GM23338 (cell line): ENCODE measurements around the gene GRN. TPM values are rescaled to one million over a fixed set of nuclear protein-coding genes. Genes with fewer than 3 reads are reported as not detected.
A peak's percentile ranks its signal among the peaks of the same experiment; 100 is the strongest.

ENCODE experiments used
- ATAC-seq: fragments of 200-7000 bp; cut with Tn5 transposase; 3 replicates; pipeline ENCODE4 v1.9.1; 2020
- DNase-seq: peaks from one replicate; pipeline ENCODE4 v3.0.0-alpha.2; 2015; ENCODE audit warnings: low spot score
- H2AFZ ChIP-seq: fragments of 200-600 bp; sonication (generic); 2 replicates; pipeline ENCODE4 v1.8.0; 2016; ENCODE audit warnings: antibody characterized with exemption, mild to moderate bottlenecking, moderate library complexity
- H3F3A ChIP-seq: fragments of 200-600 bp; sonication (generic); replicated peaks from 2 replicates; pipeline ENCODE4 v1.8.0; 2017; ENCODE audit warnings: antibody characterized with exemption, mixed run types, low read depth
- H3K27ac ChIP-seq: fragments of 200-600 bp; sonication (generic); 2 replicates; pipeline ENCODE4 v1.6.1; 2016; ENCODE audit warnings: low read depth
- H3K27me3 ChIP-seq: fragments of 200-600 bp; sonication (generic); 2 replicates; pipeline ENCODE4 v1.8.0; 2016; ENCODE audit warnings: mild to moderate bottlenecking, mixed run types, moderate library complexity; ENCODE audit not compliant: insufficient read depth
- H3K36me3 ChIP-seq: fragments of 200-600 bp; sonication (generic); 2 replicates; pipeline ENCODE4 v1.8.0; 2016; ENCODE audit warnings: mild to moderate bottlenecking; ENCODE audit not compliant: insufficient read depth
- H3K4me1 ChIP-seq: fragments of 200-600 bp; sonication (generic); 2 replicates; pipeline ENCODE4 v1.8.0; 2016; ENCODE audit warnings: mild to moderate bottlenecking, moderate library complexity; ENCODE audit not compliant: insufficient read depth
- H3K4me2 ChIP-seq: fragments of 200-600 bp; sonication (generic); 2 replicates; pipeline ENCODE4 v1.7.1; 2017; ENCODE audit warnings: mixed run types
- H3K4me3 ChIP-seq: fragments of 200-600 bp; sonication (generic); 2 replicates; pipeline ENCODE4 v1.6.1; 2016; ENCODE audit warnings: mixed run types
- H3K79me2 ChIP-seq: fragments of 200-600 bp; sonication (generic); replicated peaks from 2 replicates; pipeline ENCODE4 v1.8.0; 2017; ENCODE audit warnings: mild to moderate bottlenecking; ENCODE audit not compliant: insufficient read depth
- H3K9me2 ChIP-seq: fragments of 200-600 bp; sonication (generic); 2 replicates; pipeline ENCODE4 v1.8.0; 2017; ENCODE audit not compliant: insufficient read depth
- H4K20me1 ChIP-seq: fragments of 200-600 bp; sonication (generic); replicated peaks from 2 replicates; pipeline ENCODE4 v1.8.0; 2017; ENCODE audit warnings: mild to moderate bottlenecking; ENCODE audit not compliant: insufficient read depth
- H3K27ac Mint-ChIP-seq: 2 replicates; pipeline ENCODE4 v1.8.0; 2020; ENCODE audit warnings: inconsistent platforms, mild to moderate bottlenecking, moderate library complexity, mixed read lengths
- H3K27me3 Mint-ChIP-seq: 3 replicates; pipeline ENCODE4 v1.8.0; 2022; ENCODE audit warnings: low read depth, mild to moderate bottlenecking, moderate library complexity, mixed read lengths, inconsistent platforms; ENCODE audit not compliant: insufficient read depth, poor library complexity
- H3K36me3 Mint-ChIP-seq: 3 replicates; pipeline ENCODE4 v1.8.0; 2021; ENCODE audit warnings: low read depth, mild to moderate bottlenecking, inconsistent platforms, moderate library complexity, mixed read lengths
- H3K4me1 Mint-ChIP-seq: 3 replicates; pipeline ENCODE4 v1.8.0; 2020; ENCODE audit warnings: mild to moderate bottlenecking, inconsistent platforms, mixed read lengths
- H3K4me3 Mint-ChIP-seq: 3 replicates; pipeline ENCODE4 v1.8.0; 2021; ENCODE audit warnings: moderate library complexity, mild to moderate bottlenecking, inconsistent platforms, mixed read lengths
- H3K9me3 Mint-ChIP-seq: 3 replicates; pipeline ENCODE4 v1.8.0; 2020; ENCODE audit warnings: moderate library complexity, mild to moderate bottlenecking, inconsistent platforms, mixed read lengths
- CREB1 ChIP-seq: fragments of 250-450 bp; sonication (Bioruptor Pico); IDR thresholded peaks from 2 replicates; pipeline ENCODE4 v1.5.0; 2020; ENCODE audit warnings: low read depth, mild to moderate bottlenecking, moderate library complexity
- CTCF ChIP-seq, 2 experiments: fragments of 200-600 bp in 1 of 2; sonication (generic) in 1 of 2; conservative IDR thresholded peaks; 2 replicates each; pipeline versions ENCODE4 v1.5.1 to v1.6.1; 2016 to 2017; ENCODE audit warnings: antibody characterized with exemption in 2 of 2, low read depth in 2 of 2, mild to moderate bottlenecking in 2 of 2, moderate library complexity in 1 of 2
- ETS1 ChIP-seq: IDR thresholded peaks from 2 replicates; pipeline ENCODE4 v1.6.1; 2016; ENCODE audit warnings: antibody characterized with exemption
- EZH2 ChIP-seq: fragments of 200-600 bp; sonication (generic); IDR thresholded peaks from one replicate; pipeline ENCODE4 v1.8.0; 2017; ENCODE audit warnings: antibody characterized with exemption, mild to moderate bottlenecking, low read depth; ENCODE audit not compliant: unreplicated experiment
- EZH2phosphoT487 ChIP-seq: fragments of 200-600 bp; sonication (generic); IDR thresholded peaks from one replicate; pipeline ENCODE4 v1.8.1; 2018; ENCODE audit warnings: antibody characterized with exemption; ENCODE audit not compliant: unreplicated experiment
- JUNB ChIP-seq: IDR thresholded peaks from one replicate; pipeline ENCODE4 v1.6.1; 2016; ENCODE audit warnings: antibody characterized with exemption; ENCODE audit not compliant: unreplicated experiment
- NANOG ChIP-seq: IDR thresholded peaks from 2 replicates; pipeline ENCODE4 v1.6.1; 2016; ENCODE audit warnings: antibody characterized with exemption, borderline replicate concordance
- POLR2AphosphoS5 ChIP-seq: IDR thresholded peaks from 2 replicates; pipeline ENCODE4 v1.6.1; 2016; ENCODE audit warnings: antibody characterized with exemption, low read depth
- STAT1 ChIP-seq: IDR thresholded peaks from one replicate; pipeline ENCODE4 v1.6.1; 2016; ENCODE audit warnings: antibody characterized with exemption; ENCODE audit not compliant: unreplicated experiment
- ZNF114 ChIP-seq: fragments of 250-450 bp; sonication (Bioruptor Pico); IDR thresholded peaks from 2 replicates; pipeline ENCODE4 v1.5.0; 2020; ENCODE audit warnings: mild to moderate bottlenecking, moderate library complexity
- ZNF331 ChIP-seq: fragments of 250-450 bp; sonication (Bioruptor Pico); IDR thresholded peaks from 2 replicates; pipeline ENCODE4 v1.5.0; 2020; ENCODE audit warnings: low read depth, mild to moderate bottlenecking, moderate library complexity
- polyA plus RNA-seq: library from polyadenylated mRNA; unstranded; fragments of >200 nt; fragmentation: Nextera tagmentation; extraction: Ambion mirVana; gene quantifications from 2 replicates; pipeline ENCODE4 v1.2.1, GENCODE V29; 2016
- total RNA-seq: library from RNA; depleted of rRNA; stranded (reverse); fragments of >200 nt; shearing (Covaris generic); gene quantifications from 2 replicates; pipeline ENCODE4 v1.2.3, GENCODE V29; 2014
- TF ChIP-seq, protein P1 (sequence below): fragments of 250-450 bp; sonication (Bioruptor Pico); IDR thresholded peaks from 2 replicates; pipeline ENCODE4 v1.5.0; 2020; ENCODE audit warnings: mild to moderate bottlenecking, moderate library complexity
- TF ChIP-seq, protein P2 (sequence below): IDR thresholded peaks from one replicate; pipeline ENCODE4 v1.6.1; 2018; ENCODE audit warnings: antibody characterized with exemption; ENCODE audit not compliant: unreplicated experiment

The GRN gene
- total and polyA plus RNA-seq, 2 experiments from 2014 or later: 101 to 216 TPM

DNA sequence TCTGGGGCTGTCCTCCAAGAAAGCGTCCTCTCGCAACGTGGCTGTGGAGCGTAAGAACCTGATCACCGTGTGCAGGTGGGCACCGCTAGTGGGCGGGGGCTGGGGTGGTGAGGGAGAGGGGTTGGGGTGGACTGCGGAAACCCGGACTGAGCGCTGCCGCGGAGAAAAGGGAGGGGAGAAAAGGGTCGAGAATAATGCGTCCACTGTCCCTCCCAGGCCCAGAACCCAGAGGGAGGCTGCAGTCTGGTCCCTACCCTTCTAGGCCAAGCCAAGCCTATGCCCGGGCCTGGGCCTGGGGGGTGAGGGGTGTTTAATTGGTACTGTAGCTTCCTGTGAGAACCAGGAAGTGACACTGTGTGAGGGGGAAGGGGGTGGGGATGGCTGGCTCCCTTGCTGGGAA is 36.2 kb upstream of the GRN start:
- DNase-seq (no peak), ATAC-seq (peak; percentile 0; the same call in 1 of the 3 replicates)
- Histone ChIP-seq H3F3A (peaks cover 12% of the 10 kb centered on the region; the same call in 1 of the 2 replicates), H2AFZ (peak overlapping the region; percentile 47; the same call in 1 of the 2 replicates), H3K4me2 (peak overlapping the region; percentile 96), H3K4me1 (peaks cover 18% of the 10 kb centered on the region; the same call in 1 of the 2 replicates), H3K27me3 (peaks cover 5% of the 10 kb centered on the region), H3K79me2 (no peaks in the 10 kb centered on the region), H3K27ac (no peak overlapping the region), H3K36me3 (no peaks in the 10 kb centered on the region), H3K9me2 (no peaks in the 10 kb centered on the region), H3K4me3 (peak overlapping the region; percentile 79), H4K20me1 (0 out of 2 replicates have a peak, but pooled peaks cover 3% of the 10 kb centered on the region)
- H3K36me3 Mint-ChIP-seq: no peaks in the 10 kb centered on the region
- peaks cover 28% of the 10 kb centered on the region for H3K27me3 Mint-ChIP-seq
- H3K27ac Mint-ChIP-seq: no peak overlapping the region
- peaks cover 45% of the 10 kb centered on the region for H3K4me1 Mint-ChIP-seq
- peak overlapping the region; percentile 69 for H3K4me3 Mint-ChIP-seq
- H3K9me3 Mint-ChIP-seq: no peaks in the 10 kb centered on the region; the same call in 2 of the 3 replicates
- TF ChIP-seq STAT1 (no peak), EZH2 (no peak), ZNF114 (CRISPR knock-in tag) (no peak), EZH2phosphoT487 (no peak), CTCF (conservative IDR thresholded peaks at IDR 0.05; ENCODE audit: low read depth in 2 of 2) (no peak), ZNF331 (CRISPR knock-in tag) (no peak), POLR2AphosphoS5 (no peak), CREB1 (no peak), JUNB (no peak), ETS1 (no peak), NANOG (no peak)
- TF ChIP-seq, protein P1, sequence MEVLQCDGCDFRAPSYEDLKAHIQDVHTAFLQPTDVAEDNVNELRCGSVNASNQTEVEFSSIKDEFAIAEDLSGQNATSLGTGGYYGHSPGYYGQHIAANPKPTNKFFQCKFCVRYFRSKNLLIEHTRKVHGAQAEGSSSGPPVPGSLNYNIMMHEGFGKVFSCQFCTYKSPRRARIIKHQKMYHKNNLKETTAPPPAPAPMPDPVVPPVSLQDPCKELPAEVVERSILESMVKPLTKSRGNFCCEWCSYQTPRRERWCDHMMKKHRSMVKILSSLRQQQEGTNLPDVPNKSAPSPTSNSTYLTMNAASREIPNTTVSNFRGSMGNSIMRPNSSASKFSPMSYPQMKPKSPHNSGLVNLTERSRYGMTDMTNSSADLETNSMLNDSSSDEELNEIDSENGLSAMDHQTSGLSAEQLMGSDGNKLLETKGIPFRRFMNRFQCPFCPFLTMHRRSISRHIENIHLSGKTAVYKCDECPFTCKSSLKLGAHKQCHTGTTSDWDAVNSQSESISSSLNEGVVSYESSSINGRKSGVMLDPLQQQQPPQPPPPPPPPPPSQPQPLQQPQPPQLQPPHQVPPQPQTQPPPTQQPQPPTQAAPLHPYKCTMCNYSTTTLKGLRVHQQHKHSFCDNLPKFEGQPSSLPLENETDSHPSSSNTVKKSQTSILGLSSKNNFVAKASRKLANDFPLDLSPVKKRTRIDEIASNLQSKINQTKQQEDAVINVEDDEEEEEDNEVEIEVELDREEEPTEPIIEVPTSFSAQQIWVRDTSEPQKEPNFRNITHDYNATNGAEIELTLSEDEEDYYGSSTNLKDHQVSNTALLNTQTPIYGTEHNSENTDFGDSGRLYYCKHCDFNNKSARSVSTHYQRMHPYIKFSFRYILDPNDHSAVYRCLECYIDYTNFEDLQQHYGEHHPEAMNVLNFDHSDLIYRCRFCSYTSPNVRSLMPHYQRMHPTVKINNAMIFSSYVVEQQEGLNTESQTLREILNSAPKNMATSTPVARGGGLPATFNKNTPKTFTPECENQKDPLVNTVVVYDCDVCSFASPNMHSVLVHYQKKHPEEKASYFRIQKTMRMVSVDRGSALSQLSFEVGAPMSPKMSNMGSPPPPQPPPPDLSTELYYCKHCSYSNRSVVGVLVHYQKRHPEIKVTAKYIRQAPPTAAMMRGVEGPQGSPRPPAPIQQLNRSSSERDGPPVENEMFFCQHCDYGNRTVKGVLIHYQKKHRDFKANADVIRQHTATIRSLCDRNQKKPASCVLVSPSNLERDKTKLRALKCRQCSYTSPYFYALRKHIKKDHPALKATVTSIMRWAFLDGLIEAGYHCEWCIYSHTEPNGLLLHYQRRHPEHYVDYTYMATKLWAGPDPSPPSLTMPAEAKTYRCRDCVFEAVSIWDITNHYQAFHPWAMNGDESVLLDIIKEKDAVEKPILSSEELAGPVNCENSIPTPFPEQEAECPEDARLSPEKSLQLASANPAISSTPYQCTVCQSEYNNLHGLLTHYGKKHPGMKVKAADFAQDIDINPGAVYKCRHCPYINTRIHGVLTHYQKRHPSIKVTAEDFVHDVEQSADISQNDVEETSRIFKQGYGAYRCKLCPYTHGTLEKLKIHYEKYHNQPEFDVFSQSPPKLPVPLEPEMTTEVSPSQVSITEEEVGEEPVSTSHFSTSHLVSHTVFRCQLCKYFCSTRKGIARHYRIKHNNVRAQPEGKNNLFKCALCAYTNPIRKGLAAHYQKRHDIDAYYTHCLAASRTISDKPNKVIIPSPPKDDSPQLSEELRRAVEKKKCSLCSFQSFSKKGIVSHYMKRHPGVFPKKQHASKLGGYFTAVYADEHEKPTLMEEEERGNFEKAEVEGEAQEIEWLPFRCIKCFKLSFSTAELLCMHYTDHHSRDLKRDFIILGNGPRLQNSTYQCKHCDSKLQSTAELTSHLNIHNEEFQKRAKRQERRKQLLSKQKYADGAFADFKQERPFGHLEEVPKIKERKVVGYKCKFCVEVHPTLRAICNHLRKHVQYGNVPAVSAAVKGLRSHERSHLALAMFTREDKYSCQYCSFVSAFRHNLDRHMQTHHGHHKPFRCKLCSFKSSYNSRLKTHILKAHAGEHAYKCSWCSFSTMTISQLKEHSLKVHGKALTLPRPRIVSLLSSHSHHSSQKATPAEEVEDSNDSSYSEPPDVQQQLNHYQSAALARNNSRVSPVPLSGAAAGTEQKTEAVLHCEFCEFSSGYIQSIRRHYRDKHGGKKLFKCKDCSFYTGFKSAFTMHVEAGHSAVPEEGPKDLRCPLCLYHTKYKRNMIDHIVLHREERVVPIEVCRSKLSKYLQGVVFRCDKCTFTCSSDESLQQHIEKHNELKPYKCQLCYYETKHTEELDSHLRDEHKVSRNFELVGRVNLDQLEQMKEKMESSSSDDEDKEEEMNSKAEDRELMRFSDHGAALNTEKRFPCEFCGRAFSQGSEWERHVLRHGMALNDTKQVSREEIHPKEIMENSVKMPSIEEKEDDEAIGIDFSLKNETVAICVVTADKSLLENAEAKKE (CRISPR knock-in tag): no peak
- TF ChIP-seq, protein P2, sequence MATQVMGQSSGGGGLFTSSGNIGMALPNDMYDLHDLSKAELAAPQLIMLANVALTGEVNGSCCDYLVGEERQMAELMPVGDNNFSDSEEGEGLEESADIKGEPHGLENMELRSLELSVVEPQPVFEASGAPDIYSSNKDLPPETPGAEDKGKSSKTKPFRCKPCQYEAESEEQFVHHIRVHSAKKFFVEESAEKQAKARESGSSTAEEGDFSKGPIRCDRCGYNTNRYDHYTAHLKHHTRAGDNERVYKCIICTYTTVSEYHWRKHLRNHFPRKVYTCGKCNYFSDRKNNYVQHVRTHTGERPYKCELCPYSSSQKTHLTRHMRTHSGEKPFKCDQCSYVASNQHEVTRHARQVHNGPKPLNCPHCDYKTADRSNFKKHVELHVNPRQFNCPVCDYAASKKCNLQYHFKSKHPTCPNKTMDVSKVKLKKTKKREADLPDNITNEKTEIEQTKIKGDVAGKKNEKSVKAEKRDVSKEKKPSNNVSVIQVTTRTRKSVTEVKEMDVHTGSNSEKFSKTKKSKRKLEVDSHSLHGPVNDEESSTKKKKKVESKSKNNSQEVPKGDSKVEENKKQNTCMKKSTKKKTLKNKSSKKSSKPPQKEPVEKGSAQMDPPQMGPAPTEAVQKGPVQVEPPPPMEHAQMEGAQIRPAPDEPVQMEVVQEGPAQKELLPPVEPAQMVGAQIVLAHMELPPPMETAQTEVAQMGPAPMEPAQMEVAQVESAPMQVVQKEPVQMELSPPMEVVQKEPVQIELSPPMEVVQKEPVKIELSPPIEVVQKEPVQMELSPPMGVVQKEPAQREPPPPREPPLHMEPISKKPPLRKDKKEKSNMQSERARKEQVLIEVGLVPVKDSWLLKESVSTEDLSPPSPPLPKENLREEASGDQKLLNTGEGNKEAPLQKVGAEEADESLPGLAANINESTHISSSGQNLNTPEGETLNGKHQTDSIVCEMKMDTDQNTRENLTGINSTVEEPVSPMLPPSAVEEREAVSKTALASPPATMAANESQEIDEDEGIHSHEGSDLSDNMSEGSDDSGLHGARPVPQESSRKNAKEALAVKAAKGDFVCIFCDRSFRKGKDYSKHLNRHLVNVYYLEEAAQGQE: no peak
